ENCODE measurements around the gene SPECC1. TPM values are rescaled to one million over a fixed set of nuclear protein-coding genes. Genes with fewer than 3 reads are reported as not detected.
A peak's percentile ranks its signal among the peaks of the same experiment; 100 is the strongest.

SPECC1 gene
- total and polyA plus RNA-seq, 9 of the 15 experiments (the other 6 are each of a cell fraction or from before 2014, with no cell fraction given), result 2.4 to 19.6 (median 14.7) TPM

DNA sequence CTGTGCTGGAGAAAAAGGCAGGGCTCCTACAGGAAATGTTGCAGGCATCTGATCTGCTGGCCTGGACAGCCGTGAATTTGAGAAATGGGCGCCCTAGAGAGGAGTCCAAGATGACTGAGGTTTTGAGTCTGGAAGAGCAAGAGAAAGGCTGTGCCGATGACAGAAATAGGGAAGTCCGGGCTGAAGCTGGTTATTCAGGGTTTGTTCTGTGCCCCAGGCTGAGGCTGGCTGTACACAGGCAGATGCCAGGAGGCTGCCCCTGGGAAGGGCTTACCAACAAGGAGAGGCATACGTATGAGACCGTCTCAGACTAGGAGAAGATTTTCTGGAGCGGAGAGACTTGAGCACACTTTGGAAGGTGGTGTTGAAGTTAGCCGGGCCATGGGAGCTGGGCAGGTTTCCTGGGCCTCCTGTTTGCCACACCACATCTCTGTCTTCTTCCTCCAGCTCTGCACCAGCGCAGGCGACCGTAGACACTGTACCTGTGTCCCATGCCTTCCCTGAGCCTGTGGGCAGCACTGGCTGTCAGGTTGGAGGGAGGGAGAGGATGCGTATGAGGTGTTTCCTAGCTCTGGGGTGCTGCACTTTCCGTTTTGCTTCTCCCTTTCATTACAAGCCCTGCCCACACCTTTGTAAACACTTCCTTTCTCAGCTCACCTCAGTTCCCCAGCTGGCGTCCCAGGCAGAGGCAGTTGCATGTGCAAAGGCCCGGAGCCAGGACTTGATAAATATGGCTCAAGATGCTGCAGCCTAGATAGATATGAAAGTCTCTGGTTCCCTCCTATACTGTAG, 80.8 kb downstream of the SPECC1 start:
- POLR2A ChIA-PET, result interaction anchor here (0.7 kb wide), 1 partner anchor 20 kb away, joined by 3 read pairs; no protein-coding TSS in a partner anchor
- Histone ChIP-seq H3K27me3 (ENCODE audit: control insufficient read depth in 2 of 2, insufficient read depth in 2 of 2, low read length in 2 of 2) (no peaks in the 10 kb centered on the region), H3K9me3 (replicated peaks; ENCODE audit: control insufficient read depth, insufficient read depth, low read depth, low read length) (no peaks in the 10 kb centered on the region), H3K79me2 (ENCODE audit: control insufficient read depth, insufficient read depth, low read length) (no peaks in the 10 kb centered on the region), H3K9ac (ENCODE audit: insufficient read depth in 1 of 2, low read depth in 2 of 2, low read length in 2 of 2) (no peak overlapping the region), H3K4me1 (replicated peaks in 1 of 2; ENCODE audit: control insufficient read depth in 2 of 2, insufficient read depth in 2 of 2, low read length in 2 of 2) (no peaks in the 10 kb centered on the region; a peak in 3 of 5 replicates), H3K36me3 (ENCODE audit: control insufficient read depth, insufficient read depth, low read length) (no peaks in the 10 kb centered on the region), H2AFZ (ENCODE audit: low read depth, low read length) (no peak overlapping the region), H3K9me1 (ENCODE audit: control insufficient read depth, insufficient read depth, low read length) (no peaks in the 10 kb centered on the region), H3K4me2 (ENCODE audit: insufficient read depth, low read length) (no peak overlapping the region), H3K27ac (ENCODE audit: extremely low read depth, low read depth, low read length) (no peak overlapping the region), H3K4me3 (no peak overlapping the region), H4K20me1 (replicated peaks; ENCODE audit: control insufficient read depth, insufficient read depth, low read length) (no peaks in the 10 kb centered on the region)
- CTCF ChIA-PET (ENCODE audit: low intra/inter-chr PET ratio), result no interaction called here
- FAIRE-seq (no peak), DNase-seq (ENCODE audit: extremely low read depth in 1 of 4, low spot score in 3 of 4) (no peak), ATAC-seq (no peak)
- 68% methylated on average over 12 of the region's 15 CpGs for WGBS (ENCODE audit: insufficient coverage, low coverage, missing lambda C conversion rate)
- in situ Hi-C loops (cut with MboI), result no loop called here
- no TSS peak for BruUV-seq (replicated peaks)
- intact Hi-C loops (cut with micrococcal nuclease), result loop anchor here (10.0 kb wide), 1 partner anchor 75 kb away; no protein-coding TSS in a partner anchor
- 0 out of 2 replicates have a peak, but pooled peaks have one; percentile 26 for TF ChIP-seq SPI1 (IDR thresholded peaks at IDR 0.05; ENCODE audit: borderline replicate concordance, low read depth, low read length)
- TF ChIP-seq, protein P1, sequence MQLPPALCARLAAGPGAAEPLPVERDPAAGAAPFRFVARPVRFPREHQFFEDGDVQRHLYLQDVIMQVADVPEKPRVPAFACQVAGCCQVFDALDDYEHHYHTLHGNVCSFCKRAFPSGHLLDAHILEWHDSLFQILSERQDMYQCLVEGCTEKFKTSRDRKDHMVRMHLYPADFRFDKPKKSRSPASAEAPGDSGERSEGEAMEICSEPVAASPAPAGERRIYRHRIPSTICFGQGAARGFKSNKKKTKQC (CRISPR knock-in tag; IDR thresholded peaks at IDR 0.05), result no peak
